LNCaP clone FGC (cell line): ENCODE measurements around the gene TTC7B.

ENCODE experiments used
- DNase-seq: peaks from one replicate; pipeline ENCODE4 v3.0.0-alpha.2; 2011; ENCODE audit warnings: low read depth
- H3K4me3 ChIP-seq: 2 replicates; pipeline ENCODE4 v1.5.1; 2011; ENCODE audit warnings: mild to moderate bottlenecking, low read depth, low read length, control low read depth
- TF ChIP-seq, protein P1 (sequence below): IDR thresholded peaks from 2 replicates; pipeline ENCODE4 v1.5.1; 2012; ENCODE audit warnings: mild to moderate bottlenecking; ENCODE audit not compliant: control insufficient read depth, insufficient read depth; ENCODE audit errors: extremely low read depth

TTC7B gene

DNA sequence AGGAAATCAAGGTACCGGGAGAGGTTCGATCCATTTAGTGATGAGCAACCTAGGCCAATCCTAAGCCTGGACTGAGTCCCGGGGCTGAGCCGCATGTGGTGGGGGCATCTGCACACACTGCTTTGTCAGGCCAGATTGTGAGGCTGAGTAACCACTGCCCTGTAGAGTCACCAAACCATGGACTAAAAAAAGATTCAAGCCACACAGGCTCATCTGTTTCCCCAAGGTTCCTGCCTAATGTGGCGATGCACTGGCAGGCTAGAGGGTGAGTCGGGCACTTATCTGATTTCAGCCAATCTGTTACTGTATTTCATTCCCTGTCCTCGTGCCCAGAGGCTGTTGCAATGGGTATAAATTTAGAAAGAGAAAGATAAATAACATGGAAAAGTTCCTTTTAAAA, 140.8 kb downstream of the TTC7B start:
- H3K4me3 ChIP-seq: no peak overlapping the region
- DNase-seq: no peak
- TF ChIP-seq, protein P1, sequence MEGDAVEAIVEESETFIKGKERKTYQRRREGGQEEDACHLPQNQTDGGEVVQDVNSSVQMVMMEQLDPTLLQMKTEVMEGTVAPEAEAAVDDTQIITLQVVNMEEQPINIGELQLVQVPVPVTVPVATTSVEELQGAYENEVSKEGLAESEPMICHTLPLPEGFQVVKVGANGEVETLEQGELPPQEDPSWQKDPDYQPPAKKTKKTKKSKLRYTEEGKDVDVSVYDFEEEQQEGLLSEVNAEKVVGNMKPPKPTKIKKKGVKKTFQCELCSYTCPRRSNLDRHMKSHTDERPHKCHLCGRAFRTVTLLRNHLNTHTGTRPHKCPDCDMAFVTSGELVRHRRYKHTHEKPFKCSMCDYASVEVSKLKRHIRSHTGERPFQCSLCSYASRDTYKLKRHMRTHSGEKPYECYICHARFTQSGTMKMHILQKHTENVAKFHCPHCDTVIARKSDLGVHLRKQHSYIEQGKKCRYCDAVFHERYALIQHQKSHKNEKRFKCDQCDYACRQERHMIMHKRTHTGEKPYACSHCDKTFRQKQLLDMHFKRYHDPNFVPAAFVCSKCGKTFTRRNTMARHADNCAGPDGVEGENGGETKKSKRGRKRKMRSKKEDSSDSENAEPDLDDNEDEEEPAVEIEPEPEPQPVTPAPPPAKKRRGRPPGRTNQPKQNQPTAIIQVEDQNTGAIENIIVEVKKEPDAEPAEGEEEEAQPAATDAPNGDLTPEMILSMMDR: no peak

DNA sequence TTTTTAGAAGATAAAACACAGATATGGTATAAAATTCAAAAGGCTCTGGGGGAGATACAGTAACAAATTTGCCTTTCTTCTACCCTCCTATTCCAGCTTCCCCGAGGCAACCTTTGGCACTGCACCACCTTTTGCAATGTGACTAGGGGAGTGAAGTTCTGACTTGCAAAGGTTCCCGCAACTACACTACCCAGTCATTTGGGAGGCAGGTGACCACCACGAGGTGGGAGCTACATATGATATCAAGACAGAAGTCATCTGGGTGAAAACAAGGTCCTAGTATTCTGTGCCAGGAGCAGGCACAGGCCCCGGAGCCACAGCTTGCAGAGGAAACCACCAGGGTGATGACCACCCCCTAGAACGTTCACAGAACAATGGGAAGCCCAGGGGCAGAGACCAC, 141.5 kb downstream of the TTC7B start:
- TF ChIP-seq, protein P1: no peak
- no peak overlapping the region for H3K4me3 ChIP-seq
- DNase-seq: no peak

DNA sequence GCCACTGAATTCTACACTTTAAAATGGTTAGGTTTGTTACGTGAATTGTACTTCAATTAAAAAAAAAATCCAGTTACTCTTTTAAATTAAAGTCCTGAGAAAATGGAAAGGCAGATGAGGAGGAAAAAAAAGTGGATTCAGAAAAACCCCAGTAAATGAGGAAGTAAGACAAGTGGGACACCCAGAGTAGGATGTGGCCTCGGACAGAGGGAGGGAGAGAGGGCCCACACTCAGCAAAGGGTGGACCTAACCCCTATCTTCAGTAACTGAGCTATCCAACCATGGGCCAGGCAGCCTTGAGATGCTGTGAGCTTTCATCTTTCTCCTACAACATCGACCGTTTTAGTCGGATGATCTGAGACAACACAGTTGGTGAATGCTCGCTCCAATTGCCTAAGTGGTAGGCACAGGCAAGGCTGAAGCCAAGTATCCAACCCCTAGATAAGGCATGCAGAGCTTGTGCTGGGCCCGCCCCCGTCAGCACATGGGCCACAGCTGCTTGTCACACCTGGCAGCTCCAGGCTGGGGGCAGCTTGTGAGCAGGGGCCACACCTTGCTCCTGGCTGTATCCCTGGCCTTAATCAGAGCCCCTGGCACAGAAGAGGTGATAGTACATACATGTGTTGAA, 142.1 kb downstream of the TTC7B start:
- DNase-seq: no peak
- TF ChIP-seq, protein P1: no peak
- no peak overlapping the region for H3K4me3 ChIP-seq

DNA sequence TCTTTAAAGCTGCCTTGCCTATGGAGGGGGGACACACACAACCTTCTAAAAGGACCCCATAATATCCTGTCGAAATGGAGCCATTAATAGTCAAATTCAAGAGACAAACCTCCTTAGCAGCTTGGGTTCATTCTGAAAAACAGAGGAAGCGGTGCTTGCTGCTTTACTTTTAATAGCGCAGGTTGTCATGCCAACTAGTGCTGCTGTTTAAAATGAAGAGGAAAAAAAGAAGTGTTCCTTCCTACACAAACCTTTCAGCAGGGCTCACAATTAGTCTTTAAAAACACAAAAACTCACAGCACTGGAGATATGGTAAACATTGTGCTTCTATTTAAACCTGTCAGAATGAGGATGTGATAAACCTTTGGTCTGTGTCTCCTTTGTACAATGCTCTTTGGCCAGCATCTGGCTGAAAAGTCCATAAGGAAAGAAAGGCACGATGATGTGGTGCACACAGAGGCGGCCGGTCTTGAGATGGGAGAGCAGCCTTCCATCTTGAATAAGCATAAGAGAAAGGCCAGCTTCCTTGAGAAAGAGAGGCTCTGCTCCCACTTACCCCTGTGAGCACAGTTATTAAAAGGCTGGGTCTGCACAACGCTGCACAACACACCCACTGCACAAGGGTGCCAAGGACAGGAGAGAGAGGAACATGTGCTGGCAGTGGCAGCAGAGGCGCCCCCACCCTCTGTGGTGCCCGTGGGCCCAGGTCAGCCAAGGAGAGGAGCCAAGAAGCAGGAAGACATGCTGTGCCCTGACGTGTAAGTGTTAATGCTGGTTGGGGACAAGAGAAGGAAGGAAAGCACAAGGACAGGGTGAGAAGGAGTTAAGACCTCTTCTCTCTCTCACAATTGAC, 144.6 kb downstream of the TTC7B start:
- DNase-seq: no peak
- H3K4me3 ChIP-seq: no peak overlapping the region
- TF ChIP-seq, protein P1: no peak

DNA sequence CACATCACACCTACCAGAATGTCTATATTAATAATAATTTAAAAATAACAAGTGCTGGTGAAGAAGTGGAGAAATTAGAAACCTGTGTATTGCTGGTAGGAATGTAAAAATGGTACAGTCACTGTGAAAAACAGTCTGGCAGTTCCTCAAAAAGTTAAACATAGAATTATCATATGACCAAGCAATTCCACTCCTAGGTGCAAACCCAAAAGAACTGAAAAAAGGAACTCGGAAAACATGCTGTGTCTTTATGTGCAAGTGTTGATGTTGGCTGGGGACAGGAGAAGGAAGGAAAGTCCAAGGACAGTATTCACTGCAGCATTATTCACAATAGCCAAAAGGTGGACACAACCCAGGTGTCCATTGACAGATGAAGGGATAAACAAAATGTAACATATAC, 146.5 kb downstream of the TTC7B start:
- TF ChIP-seq, protein P1: no peak
- no peak overlapping the region for H3K4me3 ChIP-seq
- no peak for DNase-seq

DNA sequence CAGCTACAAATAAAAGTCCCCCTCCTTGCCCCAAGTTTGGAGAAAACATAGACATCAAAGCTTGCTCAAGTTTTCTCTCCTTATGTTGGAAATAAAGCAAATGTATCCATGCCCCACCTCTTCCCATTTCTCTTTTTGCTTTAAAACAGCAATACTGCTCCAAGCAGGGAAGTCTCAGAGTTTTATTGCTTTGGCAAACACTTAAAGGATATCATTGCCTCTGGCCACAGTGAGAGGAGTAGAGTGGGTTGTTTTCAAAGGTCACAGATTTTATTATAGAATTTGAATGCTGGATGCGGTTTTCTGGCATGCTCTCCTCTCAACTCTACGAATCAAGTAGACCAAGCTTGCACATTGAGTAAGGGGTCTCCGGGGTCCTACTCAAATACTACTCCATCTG, 149.7 kb downstream of the TTC7B start:
- no peak overlapping the region for H3K4me3 ChIP-seq
- TF ChIP-seq, protein P1: no peak

More for the DNA sequence above, 149.7 kb downstream of the TTC7B start:
- no peak for DNase-seq
